SU-DHL-6 (cell line): ENCODE results near the gene TNXB.

ENCODE experiments used
- EZH2phosphoT487 ChIP-seq: fragments of 200-600 bp; sonication (generic), shearing (Covaris generic); conservative IDR thresholded peaks from 2 replicates; pipeline ENCODE4 v1.6.1; 2018; ENCODE audit warnings: mild to moderate bottlenecking, antibody characterized with exemption, low read length, moderate library complexity, mixed read lengths
- TF ChIP-seq, protein P1 (sequence below): fragments of 200-600 bp; sonication (generic); IDR thresholded peaks from one replicate; pipeline ENCODE4 v1.5.1; 2017; ENCODE audit warnings: antibody characterized with exemption, mild to moderate bottlenecking, low read length, moderate library complexity; ENCODE audit not compliant: insufficient read depth, poor library complexity, severe bottlenecking

DNA sequence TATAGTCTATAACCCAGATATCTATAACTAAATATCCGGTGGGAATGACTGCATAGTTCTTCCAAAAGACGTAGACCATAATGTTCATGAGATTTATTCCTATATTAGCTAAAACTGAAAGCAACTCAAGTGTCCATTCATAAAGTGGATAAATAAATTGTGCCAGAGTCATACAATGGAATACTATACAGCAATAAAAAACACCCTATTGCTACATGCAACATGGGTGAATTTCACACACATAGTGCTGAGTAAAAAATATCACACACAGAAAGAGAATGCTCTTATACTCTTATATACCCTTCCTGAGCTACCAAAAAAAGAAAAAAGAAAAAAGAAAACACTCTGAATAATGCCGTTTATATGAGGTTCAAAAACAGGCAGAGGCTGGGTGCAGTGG is 6.9 kb downstream of the TNXB start:
- TF ChIP-seq, protein P1, sequence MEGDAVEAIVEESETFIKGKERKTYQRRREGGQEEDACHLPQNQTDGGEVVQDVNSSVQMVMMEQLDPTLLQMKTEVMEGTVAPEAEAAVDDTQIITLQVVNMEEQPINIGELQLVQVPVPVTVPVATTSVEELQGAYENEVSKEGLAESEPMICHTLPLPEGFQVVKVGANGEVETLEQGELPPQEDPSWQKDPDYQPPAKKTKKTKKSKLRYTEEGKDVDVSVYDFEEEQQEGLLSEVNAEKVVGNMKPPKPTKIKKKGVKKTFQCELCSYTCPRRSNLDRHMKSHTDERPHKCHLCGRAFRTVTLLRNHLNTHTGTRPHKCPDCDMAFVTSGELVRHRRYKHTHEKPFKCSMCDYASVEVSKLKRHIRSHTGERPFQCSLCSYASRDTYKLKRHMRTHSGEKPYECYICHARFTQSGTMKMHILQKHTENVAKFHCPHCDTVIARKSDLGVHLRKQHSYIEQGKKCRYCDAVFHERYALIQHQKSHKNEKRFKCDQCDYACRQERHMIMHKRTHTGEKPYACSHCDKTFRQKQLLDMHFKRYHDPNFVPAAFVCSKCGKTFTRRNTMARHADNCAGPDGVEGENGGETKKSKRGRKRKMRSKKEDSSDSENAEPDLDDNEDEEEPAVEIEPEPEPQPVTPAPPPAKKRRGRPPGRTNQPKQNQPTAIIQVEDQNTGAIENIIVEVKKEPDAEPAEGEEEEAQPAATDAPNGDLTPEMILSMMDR: no peak
- no peak for TF ChIP-seq EZH2phosphoT487
